Posterior vena cava (tissue), 2 donors: Measurements from ENCODE around the gene COX7A2. TPM values are rescaled to one million over a fixed set of nuclear protein-coding genes. Genes with fewer than 3 reads are reported as not detected.

Experiments
- DNase-seq: peaks from one replicate; pipeline ENCODE4 v3.0.0-alpha.2; 2020; ENCODE audit warnings: low spot score
- intact Hi-C, 2 donors: fragments of 100-400 bp; cut with DNase I; formaldehyde crosslinking; loops; one replicate each; pipeline versions ENCODE4 v1.14.1 to v1.14.2; 2022 to 2023
- total RNA-seq, 2 donors: library from RNA; stranded (reverse); fragmentation: NEBNext Ultra II Directional; extraction: Animal tissue kit (Norgen Biotek cat#: 25700); gene quantifications; one replicate each; pipeline ENCODE4 v1.2.1, GENCODE V29; 2021
- donor health status: DM: yes; HTN: yes; CAD: no.
- donor health status: DM: yes; HTN: yes; CAD: no.

COX7A2 gene
- total RNA-seq, 2 donors from 2014 or later: 408 to 448 TPM

GRCh38 chr6:75273009-75273408 lies 29.4 kb upstream of the COX7A2 start:
- intact Hi-C loops: no loop called here
- DNase-seq: no peak

- intact Hi-C loops: no loop called here
- DNase-seq: no peak
Observed at GRCh38 chr6:75272145-75272840, 28.7 kb upstream of the COX7A2 start.

- intact Hi-C loops: loop anchor here (5.0 to 10.0 kb wide), 2 partner anchors 246 to 258 kb away; no protein-coding TSS in a partner anchor
- no peak for DNase-seq
Observed at GRCh38 chr6:75268988-75269354, 25.4 kb upstream of the COX7A2 start.

DNA sequence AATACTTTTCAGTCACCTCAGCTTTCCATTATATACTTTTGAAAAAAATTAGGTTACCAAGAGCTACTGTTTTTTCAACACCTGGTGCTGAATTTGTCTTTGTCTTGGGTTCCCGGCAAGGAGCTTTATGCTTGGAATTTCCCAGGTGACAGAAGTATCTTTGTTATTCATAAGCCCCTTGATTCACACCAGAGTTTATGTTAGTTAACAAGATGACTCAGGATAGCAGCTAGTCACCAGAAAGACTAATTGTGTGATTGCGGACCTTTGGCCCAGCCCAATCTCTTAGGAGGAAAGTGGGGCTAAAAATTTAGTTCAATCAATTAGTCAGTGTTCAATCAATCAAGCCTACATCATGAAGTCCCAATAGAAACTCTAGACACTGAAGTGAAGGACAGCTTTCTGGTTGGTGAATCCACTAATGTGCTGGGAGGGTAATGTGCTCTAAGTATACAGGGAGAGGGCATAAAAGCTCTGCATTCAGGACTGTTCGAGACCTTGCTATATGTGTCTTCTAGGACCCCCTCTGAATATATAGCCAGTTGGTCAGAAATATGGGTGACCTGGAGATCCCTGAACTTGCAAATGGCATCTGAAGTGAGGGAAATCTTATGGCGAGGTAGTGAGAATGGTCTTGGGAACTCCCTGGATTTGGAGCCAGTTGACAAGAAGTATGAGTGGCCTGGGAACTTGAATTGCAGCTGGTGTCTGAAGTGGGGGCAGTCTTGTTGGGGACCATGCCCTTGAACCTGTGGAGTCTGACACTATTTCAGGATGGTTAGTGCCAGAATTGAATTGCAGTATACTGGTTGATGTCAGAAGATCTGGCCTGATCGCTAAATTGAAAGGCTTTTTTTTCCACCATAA lies 24.8 kb upstream of the COX7A2 start:
- no peak for DNase-seq
- intact Hi-C loops: loop anchor here (5.0 to 10.0 kb wide), 2 partner anchors 246 to 259 kb away; no protein-coding TSS in a partner anchor

GRCh38 chr6:75267461-75267860 lies 23.9 kb upstream of the COX7A2 start:
- intact Hi-C loops: loop anchor here (5.0 to 10.0 kb wide), 2 partner anchors 247 to 260 kb away; no protein-coding TSS in a partner anchor
- no peak for DNase-seq

GRCh38 chr6:75266716-75267291 lies 23.2 kb upstream of the COX7A2 start:
- intact Hi-C loops: loop anchor here (5.0 to 10.0 kb wide), 2 partner anchors 248 to 260 kb away; no protein-coding TSS in a partner anchor
- no peak for DNase-seq

DNA sequence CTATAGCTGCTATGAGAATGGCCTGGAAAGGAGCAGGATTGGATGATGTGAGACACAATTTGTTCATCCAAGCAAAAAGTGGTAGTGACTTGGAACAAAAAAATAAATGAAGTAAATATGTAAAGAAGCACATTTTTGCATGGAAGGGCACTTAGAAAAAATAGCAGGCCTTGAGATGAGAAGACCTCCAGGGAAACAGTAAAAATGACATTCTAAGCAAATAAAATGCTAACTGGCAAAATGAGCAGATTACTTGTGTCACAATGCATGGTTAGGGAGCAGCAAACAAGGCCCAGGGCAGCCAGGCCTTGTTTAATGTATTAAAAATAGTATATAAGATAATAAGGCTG lies 19.8 kb upstream of the COX7A2 start:
- intact Hi-C loops: loop anchor here in 1 of 2 donors (10.0 kb wide), 1 partner anchor 251 kb away; no protein-coding TSS in a partner anchor
- no peak for DNase-seq

GRCh38 chr6:75262716-75263400 lies 19.3 kb upstream of the COX7A2 start:
- DNase-seq: no peak

DNA sequence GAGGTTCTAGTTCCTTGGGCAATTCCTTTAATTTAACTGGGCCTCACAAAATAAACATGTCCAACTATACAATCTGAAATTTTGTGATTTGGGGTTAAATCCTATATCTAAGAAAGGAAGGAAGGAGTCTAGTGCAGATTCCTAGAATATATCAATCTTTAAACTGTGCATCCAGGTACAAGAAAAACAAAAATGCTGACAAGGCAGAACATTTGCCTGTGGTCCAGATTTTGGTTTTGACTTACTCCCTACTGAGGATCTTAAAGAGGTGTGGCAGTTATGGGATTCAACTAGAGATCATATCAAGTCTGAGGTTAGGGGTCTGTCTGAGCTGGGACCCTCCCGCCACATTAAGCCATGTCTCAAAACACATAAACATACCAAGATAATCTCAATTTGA lies 17.7 kb upstream of the COX7A2 start:
- DNase-seq: no peak
- intact Hi-C loops: loop anchor here in 1 of 2 donors (10.0 kb wide), 1 partner anchor 254 kb away; no protein-coding TSS in a partner anchor

More at GRCh38 chr6:75262716-75263400, 19.3 kb upstream of the COX7A2 start:
- intact Hi-C loops: loop anchor here in 1 of 2 donors (10.0 kb wide), 1 partner anchor 252 kb away; no protein-coding TSS in a partner anchor

GRCh38 chr6:75257343-75258087 lies 13.9 kb upstream of the COX7A2 start:
- intact Hi-C loops: no loop called here
- DNase-seq: no peak

DNA sequence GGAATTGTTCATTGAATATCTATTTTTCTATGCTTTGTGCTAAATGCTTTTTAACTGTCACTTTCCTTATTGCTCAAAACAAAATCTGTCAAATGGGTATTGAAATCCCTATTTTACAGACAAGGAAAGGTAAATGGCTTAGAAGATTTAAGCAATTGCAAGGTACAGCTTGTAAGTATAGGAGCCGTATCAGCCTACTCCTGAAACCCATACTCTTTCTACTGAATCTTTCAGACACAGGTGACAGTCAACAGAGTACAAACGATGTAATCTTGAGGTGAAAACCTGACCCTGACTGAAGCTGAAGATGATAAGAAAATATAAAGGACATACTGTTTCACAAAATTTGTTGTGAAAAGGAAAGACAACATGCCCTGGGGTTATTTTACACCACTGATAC lies 7.0 kb upstream of the COX7A2 start:
- intact Hi-C loops: no loop called here
- no peak for DNase-seq

DNA sequence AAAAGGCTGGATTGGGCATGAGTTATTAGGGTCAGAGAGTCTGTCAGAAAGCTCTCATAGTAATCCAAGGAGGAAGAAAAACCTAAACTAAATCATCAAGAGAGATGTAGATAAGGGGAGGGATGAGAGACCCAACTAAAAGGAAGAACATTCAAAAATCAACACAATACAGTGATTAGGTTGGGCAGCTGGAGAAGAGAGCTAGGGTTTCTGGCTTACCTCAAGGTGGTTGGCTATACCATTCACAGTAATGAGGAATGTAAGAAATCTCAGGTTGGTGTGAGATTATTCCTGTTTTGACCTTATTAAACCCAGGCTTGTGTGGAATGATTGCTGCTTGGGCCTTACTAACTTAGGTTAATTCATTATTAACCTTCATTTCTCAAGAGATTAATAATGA lies 6.2 kb upstream of the COX7A2 start:
- no peak for DNase-seq
- intact Hi-C loops: no loop called here

DNA sequence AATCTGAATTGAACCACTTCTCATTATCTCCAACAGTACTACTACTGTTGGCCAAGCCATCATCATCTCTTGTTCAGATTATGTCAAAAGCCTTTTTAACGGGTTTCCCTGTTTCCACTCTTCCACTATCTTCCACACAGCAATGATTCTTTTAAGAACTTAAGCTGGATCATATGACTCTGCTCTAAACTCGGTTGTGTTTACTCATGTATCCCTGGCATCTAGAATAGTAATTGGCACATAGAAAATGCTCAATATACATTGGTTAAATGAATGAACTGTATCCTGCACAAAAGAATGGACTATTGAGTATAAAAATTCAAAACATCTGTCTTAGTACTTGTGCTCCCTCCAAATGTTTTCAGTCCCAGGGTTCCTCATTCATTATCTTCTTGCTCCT lies 2.8 kb upstream of the COX7A2 start:
- intact Hi-C loops: no loop called here
- DNase-seq: no peak

DNA sequence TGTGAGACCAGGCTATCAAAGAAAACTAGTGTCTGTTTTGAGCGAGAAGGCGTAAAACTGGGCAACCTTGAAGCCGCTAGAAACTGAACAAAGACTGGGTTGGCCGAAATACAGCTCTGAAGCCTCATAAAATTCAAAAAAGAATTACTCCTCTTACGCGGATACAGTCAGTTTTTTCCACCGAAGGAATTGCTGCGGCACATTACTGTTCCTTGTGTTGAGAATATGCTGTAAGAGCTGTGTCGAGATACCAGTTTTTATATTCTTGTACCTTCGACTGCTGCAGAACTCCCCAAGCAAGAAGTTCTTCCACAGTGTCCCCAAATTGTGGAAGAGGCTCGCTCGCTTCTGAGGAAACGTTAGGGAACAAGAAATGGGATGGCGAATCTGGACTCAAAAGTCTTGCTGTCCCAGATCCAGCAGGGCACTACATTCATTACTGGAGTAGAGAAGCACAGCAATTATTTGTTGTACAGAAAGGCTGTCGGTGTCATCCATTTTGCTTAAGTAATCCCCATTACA lies 523 bp upstream of the COX7A2 start:
- intact Hi-C loops: no loop called here
- DNase-seq: no peak

DNA sequence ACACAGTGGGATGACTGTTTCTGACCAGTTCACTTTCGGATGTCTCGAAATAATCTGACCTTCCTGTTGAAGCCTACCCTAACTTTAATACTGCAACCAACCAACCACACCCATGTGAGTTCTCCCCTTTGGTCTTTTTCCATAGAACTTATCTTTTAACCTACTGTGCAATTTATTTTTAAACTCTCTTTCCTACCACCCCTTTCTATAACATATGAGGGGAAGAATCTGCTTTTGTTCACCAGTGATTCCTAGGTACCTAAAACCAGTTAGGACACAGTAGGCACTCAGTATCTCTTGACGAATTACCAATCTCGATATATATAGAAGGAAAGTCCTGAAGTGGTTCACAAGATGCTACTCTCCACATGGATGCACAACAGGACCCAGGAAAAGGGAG lies 7.0 kb downstream of the COX7A2 start:
- intact Hi-C loops: no loop called here
- DNase-seq: no peak

DNA sequence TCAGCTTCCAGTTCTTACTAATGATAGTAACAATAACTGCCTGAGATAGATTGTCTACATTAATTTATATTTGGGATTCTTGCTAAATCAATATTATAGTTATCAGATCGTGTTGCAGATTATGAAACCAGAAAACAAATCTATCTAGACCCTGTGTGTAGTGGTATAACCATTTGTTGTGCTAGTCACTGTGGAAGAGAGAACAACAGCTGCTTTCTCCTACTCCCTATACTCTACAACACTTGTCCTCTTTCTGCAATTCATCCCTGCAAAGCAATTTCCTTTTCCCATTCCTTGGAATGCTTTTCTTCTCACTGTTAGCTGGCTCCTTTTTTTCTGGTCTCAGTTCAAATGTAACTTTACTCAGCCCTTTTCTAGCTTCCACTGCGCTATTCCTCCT lies 8.3 kb downstream of the COX7A2 start:
- DNase-seq: no peak

GRCh38 chr6:75234126-75234865 lies 9.3 kb downstream of the COX7A2 start:
- intact Hi-C loops: no loop called here
- DNase-seq: no peak

More for the DNA sequence above, 8.3 kb downstream of the COX7A2 start:
- intact Hi-C loops: no loop called here

DNA sequence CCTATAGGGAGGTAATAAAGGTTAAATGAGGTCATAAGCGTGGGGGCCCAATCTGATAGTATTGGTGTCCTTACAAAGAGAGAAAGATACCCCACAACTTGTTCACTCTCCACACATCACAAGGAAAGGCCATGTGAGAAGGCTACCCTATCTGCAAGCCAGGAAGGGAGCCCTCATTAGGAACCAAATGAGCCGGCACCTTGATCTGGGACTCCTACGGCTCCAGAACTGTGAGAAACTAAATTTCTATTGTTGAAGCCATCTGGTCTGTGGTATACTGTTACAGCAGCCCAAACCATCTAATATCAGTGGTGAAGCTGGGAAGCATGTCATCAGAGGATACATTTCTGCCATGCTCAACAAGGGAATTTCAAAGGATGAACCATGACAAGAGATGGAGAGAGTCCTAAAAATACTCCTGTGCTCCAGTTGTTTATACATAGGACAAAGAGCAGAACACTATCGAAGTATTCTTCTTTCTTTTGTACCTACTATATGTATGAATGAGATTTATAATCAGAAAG lies 10.4 kb downstream of the COX7A2 start:
- DNase-seq: no peak
- intact Hi-C loops: no loop called here
